ENCODE results near the gene MYH13.

- TF ChIP-seq CTCF (IDR thresholded peaks at IDR 0.05) (no peak), POLR2A (IDR thresholded peaks at IDR 0.05) (no peak)
Observed at GRCh38 chr17:10403589-10403988, 30.8 kb upstream of the MYH13 start.
